ENCODE results near the gene BMP8A.
"Not testable (repeated sequence)": the region's sequence is repeated elsewhere in the genome, so short reads cannot be mapped to it uniquely, and the experiment has no call there.

BMP8A gene

DNA sequence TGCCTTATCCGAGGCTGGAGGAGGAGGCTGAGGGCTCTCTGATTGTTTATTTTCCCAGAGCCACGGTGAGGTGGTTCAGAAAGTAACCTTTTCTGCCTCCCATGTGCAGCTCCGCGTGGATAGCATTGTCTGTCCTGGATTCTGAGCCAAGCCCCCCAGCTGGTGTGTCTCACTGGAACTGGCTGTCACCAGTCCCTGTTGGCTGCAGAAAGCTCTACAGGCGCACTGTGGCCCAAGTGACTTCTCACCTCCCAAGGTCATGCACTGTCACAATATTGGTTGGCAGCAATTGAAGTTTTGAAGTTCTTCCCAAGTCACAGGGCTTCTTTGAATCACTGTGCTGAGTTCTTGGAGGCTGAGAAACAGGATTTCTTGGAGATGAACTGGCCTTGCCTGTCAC lies 8.2 kb downstream of the BMP8A start:
- no peak for TF ChIP-seq POLR2A (IDR thresholded peaks at IDR 0.05; ENCODE audit: low read depth, low read length)
- TF ChIP-seq TAF1 (IDR thresholded peaks at IDR 0.05; ENCODE audit: borderline replicate concordance, low read depth, low read length): no peak
- no peak for TF ChIP-seq POLR2AphosphoS5 (IDR thresholded peaks at IDR 0.05; ENCODE audit: low read depth, low read length)
- FAIRE-seq (no peak), DNase-seq (ENCODE audit: insufficient read length) (no peak)

DNA sequence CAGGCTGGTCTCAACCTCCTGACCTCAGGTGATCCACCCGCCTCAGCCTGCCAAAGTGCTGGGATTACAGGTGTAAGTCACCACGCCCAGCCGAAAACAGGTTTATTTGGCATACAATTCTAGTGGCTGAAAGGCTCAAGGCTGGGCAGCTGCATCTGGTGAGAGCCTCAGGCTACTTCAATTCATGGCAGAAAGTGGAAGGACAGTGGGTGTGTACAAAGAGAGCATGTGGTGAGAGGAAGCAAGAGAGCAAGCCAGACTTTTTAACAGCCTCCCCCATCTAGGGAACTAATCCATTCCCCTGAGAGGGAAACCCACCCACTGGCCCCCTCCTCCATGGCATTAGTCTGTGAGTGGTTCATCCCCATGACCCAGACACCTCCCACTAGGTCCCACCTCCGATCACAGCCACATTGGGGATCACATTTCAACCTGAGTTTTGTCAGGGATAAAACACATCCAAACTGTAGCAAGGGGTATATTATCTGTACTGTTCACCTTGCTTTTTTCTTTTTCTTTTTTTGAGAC lies 9.5 kb downstream of the BMP8A start:
- FAIRE-seq: no peak
- no peak for TF ChIP-seq POLR2AphosphoS5 (IDR thresholded peaks at IDR 0.05; ENCODE audit: low read depth, low read length)
- no peak for TF ChIP-seq TAF1 (IDR thresholded peaks at IDR 0.05; ENCODE audit: borderline replicate concordance, low read depth, low read length)

DNA sequence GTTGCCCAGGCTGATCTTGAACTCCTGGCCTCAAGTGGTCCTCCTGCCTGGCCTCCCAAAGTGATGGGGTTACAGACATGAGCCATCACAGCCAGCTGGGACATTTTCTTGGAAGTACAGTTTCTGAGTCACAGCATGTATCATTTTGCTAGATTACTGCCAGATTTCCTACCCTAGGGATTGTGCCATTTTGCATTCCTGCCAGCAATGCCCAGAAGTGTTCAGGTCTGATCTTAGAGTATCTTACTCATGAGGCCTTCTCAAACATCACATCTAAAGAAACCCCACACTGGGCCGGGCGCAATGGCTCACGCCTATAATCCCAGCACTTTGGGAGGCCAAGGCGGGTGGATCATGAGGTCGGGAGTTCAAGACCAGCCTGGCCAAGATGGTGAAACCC lies 10.2 kb downstream of the BMP8A start:
- no peak for DNase-seq (ENCODE audit: insufficient read length)
- TF ChIP-seq POLR2AphosphoS5 (IDR thresholded peaks at IDR 0.05; ENCODE audit: low read depth, low read length): no peak
- no peak for TF ChIP-seq POLR2A (IDR thresholded peaks at IDR 0.05; ENCODE audit: low read depth, low read length)
- TF ChIP-seq TAF1 (IDR thresholded peaks at IDR 0.05; ENCODE audit: borderline replicate concordance, low read depth, low read length): no peak
- FAIRE-seq: no peak

More for the DNA sequence above, 9.5 kb downstream of the BMP8A start:
- no peak for DNase-seq (ENCODE audit: insufficient read length)

DNA sequence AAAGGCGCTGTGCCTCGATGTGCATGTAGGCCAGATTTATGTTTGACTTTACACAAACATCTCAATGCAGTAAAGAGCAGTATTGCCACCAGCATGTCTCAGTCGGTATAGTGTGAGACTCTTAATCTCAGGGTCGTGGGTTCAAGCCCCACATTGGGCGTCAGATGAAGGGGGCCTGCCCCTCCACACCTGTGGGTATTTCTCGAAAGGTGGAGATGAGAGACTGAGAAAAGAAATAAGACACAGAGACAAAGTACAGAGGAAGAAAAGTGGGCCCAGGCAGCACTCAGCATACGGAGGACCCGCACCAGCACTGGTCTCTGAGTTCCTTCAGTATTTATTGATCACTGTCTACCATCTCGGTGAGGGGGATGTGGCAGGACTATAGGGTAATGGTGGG lies 13.0 kb downstream of the BMP8A start:
- DNase-seq (ENCODE audit: insufficient read length); FAIRE-seq: not testable (repeated sequence)

DNA sequence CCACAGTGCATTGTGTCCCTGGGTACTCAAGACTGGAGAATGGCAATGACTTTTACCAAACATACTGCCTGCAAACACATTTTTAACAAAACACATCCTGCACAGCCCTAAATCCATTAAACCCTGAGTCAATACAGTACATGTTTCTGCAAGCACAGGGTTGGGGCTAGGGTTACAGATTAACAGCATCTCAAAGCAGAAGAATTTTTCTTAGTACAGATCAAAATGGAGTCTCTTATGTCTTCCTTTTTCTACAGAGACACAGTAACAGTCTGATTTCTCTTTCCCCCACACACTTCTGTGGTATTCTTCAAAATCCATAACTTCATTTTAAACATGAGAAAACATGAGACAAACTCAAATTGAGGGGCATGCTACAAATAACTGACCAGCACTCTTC lies 13.9 kb downstream of the BMP8A start:
- FAIRE-seq (no peak), DNase-seq (ENCODE audit: insufficient read length) (no peak)
- TF ChIP-seq POLR2A (IDR thresholded peaks at IDR 0.05; ENCODE audit: low read depth, low read length): no peak
- no peak for TF ChIP-seq TAF1 (IDR thresholded peaks at IDR 0.05; ENCODE audit: borderline replicate concordance, low read depth, low read length)
- TF ChIP-seq POLR2AphosphoS5 (IDR thresholded peaks at IDR 0.05; ENCODE audit: low read depth, low read length): no peak

DNA sequence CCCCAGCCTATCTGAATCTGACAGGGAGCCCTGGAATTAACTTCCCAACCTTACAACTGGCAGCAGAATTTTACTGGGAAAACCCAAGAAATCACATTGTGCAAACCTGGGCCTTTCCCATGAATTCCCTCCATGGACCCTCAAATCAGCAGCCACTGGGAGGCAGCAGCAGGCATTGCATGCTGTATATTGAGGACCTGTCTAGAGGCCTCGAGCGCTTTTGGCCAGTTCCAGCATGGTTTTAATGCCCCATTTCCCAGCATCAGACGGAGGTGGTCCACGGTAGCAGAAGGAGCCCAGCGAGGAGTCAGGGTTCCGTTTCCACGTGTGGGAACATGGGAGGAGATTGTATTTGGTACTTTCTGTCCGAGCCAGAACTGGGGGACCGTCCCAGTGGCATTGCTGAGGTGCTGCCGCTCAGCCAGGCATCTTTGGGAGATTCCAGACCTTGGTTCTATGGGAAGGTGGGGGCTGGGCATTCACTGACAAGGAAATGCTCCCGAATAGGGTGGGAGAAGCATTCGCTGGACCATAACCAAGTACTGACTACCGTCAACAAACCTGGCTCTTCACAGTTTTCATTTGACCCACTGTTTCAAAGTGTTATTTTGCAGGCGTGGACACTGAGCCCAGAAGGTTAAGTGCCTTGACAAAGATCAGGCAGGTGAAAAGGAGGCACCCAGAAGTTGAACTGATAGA lies 15.9 kb downstream of the BMP8A start:
- FAIRE-seq (no peak), DNase-seq (ENCODE audit: insufficient read length) (no peak)
- no peak for TF ChIP-seq POLR2AphosphoS5 (IDR thresholded peaks at IDR 0.05; ENCODE audit: low read depth, low read length)
- TF ChIP-seq POLR2A (IDR thresholded peaks at IDR 0.05; ENCODE audit: low read depth, low read length): no peak
- TF ChIP-seq TAF1 (IDR thresholded peaks at IDR 0.05; ENCODE audit: borderline replicate concordance, low read depth, low read length): no peak

DNA sequence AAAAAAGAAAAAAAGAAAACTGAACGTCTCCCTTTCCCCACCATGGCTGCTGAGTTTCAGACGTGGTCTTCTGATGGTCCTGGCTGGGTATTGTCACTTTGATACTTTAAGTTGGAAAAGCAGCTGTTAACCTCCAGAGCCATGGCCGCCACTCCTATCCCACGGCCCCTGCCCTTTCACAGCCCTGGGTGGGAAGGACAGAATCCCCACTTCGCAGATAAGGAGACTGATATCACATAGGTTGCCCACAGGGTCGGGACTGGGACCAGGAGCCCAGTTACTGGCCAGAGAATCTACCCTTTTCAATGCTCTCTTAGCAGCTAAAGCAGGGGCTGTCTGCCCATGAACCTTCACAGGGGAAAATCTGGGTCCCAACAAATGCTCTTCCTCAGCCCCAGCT lies 16.8 kb downstream of the BMP8A start:
- DNase-seq (ENCODE audit: insufficient read length) (no peak), FAIRE-seq (no peak)
- TF ChIP-seq POLR2A (IDR thresholded peaks at IDR 0.05; ENCODE audit: low read depth, low read length) (no peak), POLR2AphosphoS5 (IDR thresholded peaks at IDR 0.05; ENCODE audit: low read depth, low read length) (no peak), TAF1 (IDR thresholded peaks at IDR 0.05; ENCODE audit: borderline replicate concordance, low read depth, low read length) (no peak)

DNA sequence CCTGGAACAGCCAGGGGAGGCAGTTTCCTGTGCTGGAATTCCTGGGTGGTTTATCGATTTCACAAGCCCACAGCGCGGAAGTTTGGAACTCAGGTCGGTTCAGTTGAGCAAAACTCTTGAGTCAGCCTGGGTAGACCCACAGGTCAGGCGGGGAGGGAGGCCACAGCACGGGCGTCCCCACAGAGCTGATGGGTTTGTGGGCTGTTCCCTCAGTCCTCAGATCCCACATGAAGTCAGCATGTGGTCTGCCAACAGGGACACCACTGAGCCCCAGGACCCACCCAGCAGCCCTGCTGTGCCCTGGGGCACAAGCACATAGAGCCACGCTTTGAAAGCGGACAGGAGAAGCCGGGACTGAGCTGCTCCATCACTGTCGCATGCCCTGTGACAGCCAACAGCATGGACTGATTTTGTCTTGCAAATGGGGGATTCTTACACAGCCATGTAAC lies 17.4 kb downstream of the BMP8A start:
- TF ChIP-seq POLR2AphosphoS5 (IDR thresholded peaks at IDR 0.05; ENCODE audit: low read depth, low read length): no peak
- TF ChIP-seq POLR2A (IDR thresholded peaks at IDR 0.05; ENCODE audit: low read depth, low read length): no peak
- no peak for TF ChIP-seq TAF1 (IDR thresholded peaks at IDR 0.05; ENCODE audit: borderline replicate concordance, low read depth, low read length)
- FAIRE-seq: no peak
- DNase-seq (ENCODE audit: insufficient read length): peak; percentile 54

DNA sequence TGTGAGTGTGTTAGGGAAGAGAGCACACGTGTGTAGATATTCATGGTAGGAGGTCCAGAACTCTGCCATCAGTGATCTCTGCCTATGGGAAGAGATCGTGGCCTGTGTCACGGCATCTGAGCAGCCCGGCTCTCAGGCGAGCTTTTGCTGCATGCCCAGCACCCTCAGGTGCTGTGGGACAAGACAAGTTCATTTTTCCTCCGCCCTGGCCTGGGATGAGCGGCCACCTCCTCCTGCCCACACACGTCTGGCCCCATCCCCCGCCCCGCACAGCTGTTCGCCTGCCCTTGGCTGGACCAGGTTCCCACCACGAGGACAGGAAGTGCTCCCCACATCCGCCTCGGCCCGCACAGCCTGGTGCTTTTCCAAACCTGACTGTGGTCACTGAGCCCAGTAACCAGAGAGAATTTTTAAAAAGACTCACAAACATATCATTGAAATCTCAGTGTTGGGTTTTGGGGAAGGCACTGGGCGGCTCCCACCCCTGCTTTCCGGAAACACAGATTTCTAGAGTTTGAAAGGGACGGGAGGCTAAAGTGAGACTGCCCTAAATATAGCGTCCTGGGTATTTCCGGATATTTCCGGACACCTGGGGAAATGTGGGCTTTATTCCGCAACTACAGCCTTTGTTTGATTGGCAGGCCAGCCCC lies 18.0 kb downstream of the BMP8A start:
- DNase-seq (ENCODE audit: insufficient read length) (peak; percentile 57), FAIRE-seq (peak; percentile 100)
- TF ChIP-seq POLR2A (IDR thresholded peaks at IDR 0.05; ENCODE audit: low read depth, low read length) (peak; percentile 61; the same call in 1 of the 2 replicates), TAF1 (IDR thresholded peaks at IDR 0.05; ENCODE audit: borderline replicate concordance, low read depth, low read length) (no peak), POLR2AphosphoS5 (IDR thresholded peaks at IDR 0.05; ENCODE audit: low read depth, low read length) (no peak)

DNA sequence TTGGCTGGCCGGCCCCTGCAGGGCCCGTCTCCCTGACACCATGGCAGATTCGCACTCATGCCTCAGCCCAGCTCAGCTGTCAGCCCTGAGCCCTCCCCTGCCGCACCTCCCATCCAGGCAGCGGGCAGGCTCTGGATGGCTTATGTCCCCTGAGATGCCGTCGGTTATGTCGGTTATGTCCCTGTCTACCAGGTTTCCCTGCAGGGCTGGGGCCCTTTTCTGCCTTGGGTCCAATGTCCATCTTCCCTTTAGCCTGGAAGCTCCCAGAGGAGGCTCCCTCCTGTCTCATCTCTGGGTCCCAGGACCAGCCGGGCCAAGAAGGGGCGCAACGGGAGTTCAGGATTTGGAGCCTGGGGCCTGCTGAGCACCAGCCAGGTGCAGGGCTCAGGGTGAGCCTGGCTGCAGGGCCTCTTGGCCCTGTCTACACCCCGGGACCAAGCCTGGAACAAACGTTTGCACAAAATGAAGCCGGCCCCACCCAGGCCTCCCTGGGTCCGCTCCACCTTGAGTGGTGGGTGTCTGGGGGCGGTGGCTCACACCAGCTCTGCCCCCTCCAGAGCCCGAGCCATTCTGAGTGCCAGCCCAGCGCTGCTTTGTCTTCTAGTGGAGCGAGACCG lies 19.2 kb downstream of the BMP8A start:
- not testable (repeated sequence) for DNase-seq (ENCODE audit: insufficient read length)
- peak; percentile 33 for FAIRE-seq

DNA sequence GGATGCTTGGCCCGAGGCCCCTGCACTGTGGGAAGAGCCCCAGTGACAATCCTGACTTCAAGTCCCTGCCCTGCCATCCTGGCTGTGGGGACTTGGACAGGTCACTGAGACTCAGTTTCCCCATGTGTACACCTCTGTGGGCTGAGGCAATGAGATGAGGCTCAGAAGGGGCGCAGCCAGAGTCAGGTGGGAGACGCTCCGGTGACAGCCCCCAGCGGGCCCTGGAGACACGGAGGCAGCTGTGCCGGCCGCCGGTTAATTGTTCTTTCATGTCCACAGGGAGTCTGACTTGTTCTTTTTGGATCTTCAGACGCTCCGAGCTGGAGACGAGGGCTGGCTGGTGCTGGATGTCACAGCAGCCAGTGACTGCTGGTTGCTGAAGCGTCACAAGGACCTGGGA lies 20.0 kb downstream of the BMP8A start:
- peak; percentile 84 for FAIRE-seq

DNA sequence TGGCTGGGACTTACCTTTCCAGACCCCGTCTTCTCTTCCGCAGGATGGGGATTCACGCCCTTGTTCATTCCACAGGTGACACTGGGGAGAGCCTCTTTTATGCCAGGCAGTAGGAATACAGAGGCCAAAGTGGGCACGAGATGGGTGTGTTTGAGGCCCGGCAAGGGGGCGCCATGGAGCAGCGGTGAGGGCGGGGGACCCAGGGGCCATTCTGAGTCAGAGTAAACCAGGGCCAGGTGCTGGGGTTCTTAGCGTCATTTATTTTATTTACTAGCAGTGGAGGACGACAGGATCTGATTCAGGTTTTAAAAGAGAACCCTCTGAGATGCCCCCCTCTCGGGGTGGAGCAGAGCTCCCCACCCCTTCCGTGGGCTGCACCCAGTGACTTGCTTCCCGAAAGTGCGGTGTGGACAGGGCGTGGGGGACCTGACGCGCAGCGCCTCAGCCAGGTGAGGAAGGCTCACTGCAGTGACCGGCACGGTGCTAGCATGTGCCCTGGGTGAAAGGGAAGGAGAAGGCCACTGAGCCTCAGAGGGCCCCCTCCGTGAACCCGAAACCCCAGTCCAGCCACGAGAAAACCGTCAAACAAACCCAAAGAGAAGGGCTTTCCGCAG lies 20.9 kb downstream of the BMP8A start:
- not testable (repeated sequence) for DNase-seq (ENCODE audit: insufficient read length)
- FAIRE-seq: peak; percentile 87

More for the DNA sequence above, 20.0 kb downstream of the BMP8A start:
- DNase-seq (ENCODE audit: insufficient read length): not testable (repeated sequence)

DNA sequence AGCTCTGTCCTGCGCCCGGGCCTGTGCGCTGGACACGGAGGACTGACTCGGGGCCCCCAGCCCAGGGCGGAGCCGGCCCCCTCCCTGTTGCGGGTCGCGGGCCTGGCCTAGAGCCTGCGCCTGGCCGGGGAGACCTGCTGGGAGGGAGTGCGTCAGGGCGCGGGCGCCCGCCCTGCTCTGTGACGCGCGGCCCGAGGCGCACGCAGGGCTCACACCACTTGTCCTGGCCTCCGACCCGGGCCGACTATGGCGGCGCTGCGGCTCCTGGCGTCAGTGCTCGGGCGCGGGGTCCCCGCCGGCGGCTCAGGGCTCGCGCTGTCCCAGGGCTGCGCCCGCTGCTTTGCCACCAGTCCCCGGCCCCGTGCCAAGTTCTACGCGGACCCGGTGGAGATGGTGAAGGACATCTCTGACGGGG lies 23.3 kb downstream of the BMP8A start:
- FAIRE-seq: not testable (repeated sequence)

DNA sequence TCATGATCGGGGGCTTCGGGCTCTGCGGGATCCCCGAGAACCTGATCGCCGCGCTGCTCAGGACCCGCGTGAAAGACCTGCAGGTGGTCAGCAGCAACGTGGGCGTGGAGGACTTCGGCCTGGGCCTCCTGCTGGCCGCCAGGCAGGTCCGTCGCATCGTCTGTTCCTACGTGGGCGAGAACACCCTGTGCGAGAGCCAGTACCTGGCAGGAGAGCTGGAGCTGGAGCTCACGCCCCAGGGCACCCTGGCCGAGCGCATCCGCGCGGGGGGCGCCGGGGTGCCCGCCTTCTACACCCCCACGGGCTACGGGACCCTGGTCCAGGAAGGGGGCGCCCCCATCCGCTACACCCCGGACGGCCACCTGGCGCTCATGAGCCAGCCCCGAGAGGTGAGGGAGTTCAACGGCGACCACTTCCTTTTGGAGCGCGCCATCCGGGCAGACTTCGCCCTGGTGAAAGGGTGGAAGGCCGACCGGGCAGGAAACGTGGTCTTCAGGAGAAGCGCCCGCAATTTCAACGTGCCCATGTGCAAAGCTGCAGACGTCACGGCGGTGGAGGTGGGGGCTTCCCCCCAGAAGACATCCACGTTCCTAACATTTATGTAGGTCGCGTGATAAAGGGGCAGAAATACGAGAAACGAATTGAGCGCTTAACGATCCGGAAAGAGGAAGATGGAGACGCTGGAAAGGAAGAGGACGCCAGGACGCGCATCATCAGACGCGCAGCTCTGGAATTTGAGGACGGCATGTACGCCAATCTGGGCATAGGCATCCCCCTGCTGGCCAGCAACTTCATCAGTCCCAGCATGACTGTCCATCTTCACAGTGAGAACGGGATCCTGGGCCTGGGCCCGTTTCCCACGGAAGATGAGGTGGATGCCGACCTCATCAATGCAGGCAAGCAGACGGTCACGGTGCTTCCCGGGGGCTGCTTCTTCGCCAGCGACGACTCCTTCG lies 24.0 kb downstream of the BMP8A start:
- DNase-seq (ENCODE audit: insufficient read length): not testable (repeated sequence)
- peak; percentile 98 for FAIRE-seq

More for the DNA sequence above, 23.3 kb downstream of the BMP8A start:
- not testable (repeated sequence) for DNase-seq (ENCODE audit: insufficient read length)

DNA sequence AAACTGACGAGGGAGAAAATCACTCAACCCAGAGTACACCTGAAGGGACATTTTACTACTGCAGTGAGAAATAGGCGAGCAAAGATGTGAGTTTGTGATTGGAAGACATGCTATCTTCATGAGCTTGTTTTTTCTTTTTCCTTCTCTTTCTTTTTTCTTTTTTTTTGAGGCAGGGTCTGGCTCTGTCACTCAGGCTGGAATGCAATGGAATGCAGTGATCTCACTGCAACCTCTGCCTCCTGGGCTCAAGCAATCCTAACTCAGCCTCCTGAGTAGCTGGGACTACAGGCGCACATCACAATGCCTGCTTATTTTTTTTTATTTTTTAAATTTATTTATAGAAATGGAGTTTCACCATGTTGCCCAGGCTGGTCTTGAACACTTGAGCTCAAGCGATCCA lies 25.4 kb downstream of the BMP8A start:
- not testable (repeated sequence) for FAIRE-seq; DNase-seq (ENCODE audit: insufficient read length)

DNA sequence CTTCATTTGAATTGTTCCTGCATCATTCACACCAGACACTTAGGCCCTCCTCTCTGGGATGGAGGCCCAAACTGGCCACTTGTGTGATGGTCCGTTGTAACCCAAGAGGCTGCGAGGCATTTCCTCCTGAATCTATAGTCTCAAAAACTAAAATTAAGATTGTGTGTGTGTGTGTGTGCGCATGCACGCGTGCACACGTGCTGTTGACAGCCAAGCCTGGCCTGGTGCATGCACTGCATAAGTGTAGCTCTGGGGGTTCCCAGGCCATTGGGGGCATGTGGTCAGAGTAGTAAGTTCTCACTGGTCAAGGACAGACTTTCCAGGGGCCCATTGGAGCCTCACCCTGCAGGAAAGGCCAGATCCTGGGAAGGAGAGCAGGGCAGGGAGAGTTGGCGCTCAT lies 26.5 kb downstream of the BMP8A start:
- DNase-seq (ENCODE audit: insufficient read length); FAIRE-seq: not testable (repeated sequence)

Measured in GM12892 (cell line).